IMR-90 (cell line): ENCODE measurements around the gene CEP63. TPM values are rescaled to one million over a fixed set of nuclear protein-coding genes. Genes with fewer than 3 reads are reported as not detected.
A peak's percentile ranks its signal among the peaks of the same experiment; 100 is the strongest.

Source experiments
- ATAC-seq: fragments of 200-7000 bp; cut with Tn5 transposase; 2 replicates; pipeline ENCODE4 v1.9.1; 2020; ENCODE audit warnings: low read depth, mild to moderate bottlenecking, moderate library complexity
- BruUV-seq: library from RNA; stranded (reverse); fragments of 400-500 nt; replicated peaks from 2 replicates; lab custom pipeline; 2021; lab: Mats Ljungman, UMichigan
- CTCF ChIA-PET: fragments of 300-600 bp; formaldehyde crosslinking; extraction: SDS; loops from one replicate; lab custom pipeline; 2021; ENCODE audit warnings: antibody characterized with exemption; lab: Yijun Ruan, JAX
- POLR2A ChIA-PET: fragments of 300-600 bp; sonication (Branson Sonifier 250); formaldehyde crosslinking; loops from one replicate; lab custom pipeline; 2022; ENCODE audit warnings: antibody characterized with exemption; ENCODE audit not compliant: unreplicated experiment; lab: Charles Lee
- DNase-seq: peaks from one replicate; pipeline ENCODE4 v3.0.0; 2013
- H2AFZ ChIP-seq: replicated peaks from 2 replicates; pipeline ENCODE3; 2013; ENCODE audit warnings: low read length, mild to moderate bottlenecking; ENCODE audit not compliant: poor library complexity
- H2AK5ac ChIP-seq: 2 replicates; pipeline ENCODE4 v1.6.1; 2013; ENCODE audit warnings: low read depth, low read length, inconsistent platforms
- H2AK9ac ChIP-seq: replicated peaks from 2 replicates; pipeline ENCODE3; 2013; ENCODE audit warnings: mild to moderate bottlenecking, low read depth, low read length, moderate library complexity; ENCODE audit not compliant: poor library complexity
- H2BK120ac ChIP-seq: 2 replicates; pipeline ENCODE4 v1.6.1; 2013; ENCODE audit warnings: low read depth, low read length, inconsistent platforms
- H2BK15ac ChIP-seq: 3 replicates; pipeline ENCODE4 v1.6.1; 2013; ENCODE audit warnings: low read depth, low read length, inconsistent platforms
- H2BK20ac ChIP-seq: 2 replicates; pipeline ENCODE4 v1.6.1; 2013; ENCODE audit warnings: low read depth, mild to moderate bottlenecking, inconsistent platforms, low read length, moderate library complexity
- H2BK5ac ChIP-seq: 2 replicates; pipeline ENCODE4 v1.6.1; 2013; ENCODE audit warnings: mild to moderate bottlenecking, low read depth, low read length, inconsistent platforms; ENCODE audit not compliant: poor library complexity, severe bottlenecking
- H3K14ac ChIP-seq: replicated peaks from 2 replicates; pipeline ENCODE4 v1.6.1; 2013; ENCODE audit warnings: low read depth, low read length, inconsistent platforms
- H3K18ac ChIP-seq: 2 replicates; pipeline ENCODE4 v1.6.1; 2013; ENCODE audit warnings: low read depth, low read length, control low read depth
- H3K23ac ChIP-seq: 2 replicates; pipeline ENCODE4 v1.6.1; 2013; ENCODE audit warnings: low read depth, low read length, inconsistent platforms
- H3K27ac ChIP-seq: 2 replicates; pipeline ENCODE4 v1.5.1; 2013; ENCODE audit warnings: mild to moderate bottlenecking, control low read depth, low read length; ENCODE audit not compliant: insufficient read depth
- H3K27me3 ChIP-seq: 2 replicates; pipeline ENCODE4 v1.6.1; 2013; ENCODE audit warnings: low read length; ENCODE audit not compliant: control insufficient read depth, insufficient read depth
- H3K36me3 ChIP-seq: 2 replicates; pipeline ENCODE4 v1.6.1; 2013; ENCODE audit warnings: low read length, mixed read lengths; ENCODE audit not compliant: control insufficient read depth, insufficient read depth
- H3K4ac ChIP-seq: 2 replicates; pipeline ENCODE4 v1.6.1; 2013; ENCODE audit warnings: low read depth, low read length, inconsistent platforms
- H3K4me1 ChIP-seq: 2 replicates; pipeline ENCODE4 v1.6.1; 2013; ENCODE audit warnings: low read length, mixed read lengths; ENCODE audit not compliant: control insufficient read depth, insufficient read depth
- H3K4me2 ChIP-seq: 2 replicates; pipeline ENCODE4 v1.6.1; 2013; ENCODE audit warnings: low read depth, mild to moderate bottlenecking, control low read depth, low read length, moderate library complexity
- H3K4me3 ChIP-seq: 2 replicates; pipeline ENCODE4 v1.5.1; 2013; ENCODE audit warnings: low read depth, mild to moderate bottlenecking, control low read depth, low read length, moderate library complexity; ENCODE audit not compliant: insufficient read depth
- H3K56ac ChIP-seq: 2 replicates; pipeline ENCODE4 v1.6.1; 2013; ENCODE audit warnings: low read length, inconsistent platforms; ENCODE audit not compliant: insufficient read depth; ENCODE audit errors: extremely low read depth
- H3K79me1 ChIP-seq, 2 experiments: 2 replicates each; pipeline ENCODE4 v1.6.1; 2013; ENCODE audit warnings: low read length in 2 of 2, inconsistent platforms in 1 of 2, low read depth in 1 of 2
- H3K9ac ChIP-seq: 2 replicates; pipeline ENCODE4 v1.6.1; 2013; ENCODE audit warnings: low read depth, low read length, control low read depth
- H3K9me1 ChIP-seq: 2 replicates; pipeline ENCODE4 v1.6.1; 2013; ENCODE audit warnings: low read length, inconsistent platforms; ENCODE audit not compliant: insufficient read depth
- H3K9me3 ChIP-seq: 2 replicates; pipeline ENCODE4 v1.6.1; 2013; ENCODE audit warnings: low read length; ENCODE audit not compliant: control insufficient read depth, insufficient read depth
- H4K20me1 ChIP-seq: 2 replicates; pipeline ENCODE4 v1.6.1; 2013; ENCODE audit warnings: low read length, inconsistent platforms; ENCODE audit not compliant: insufficient read depth
- H4K5ac ChIP-seq: 2 replicates; pipeline ENCODE4 v1.6.1; 2013; ENCODE audit warnings: mild to moderate bottlenecking, low read depth, low read length, control low read depth
- H4K8ac ChIP-seq, 2 experiments: 2 replicates each; pipeline ENCODE4 v1.6.1; 2013; ENCODE audit warnings: low read depth in 2 of 2, low read length in 2 of 2, control low read depth in 1 of 2, inconsistent platforms in 1 of 2
- H4K91ac ChIP-seq: 2 replicates; pipeline ENCODE4 v1.6.1; 2013; ENCODE audit warnings: low read depth, low read length, inconsistent platforms; ENCODE audit not compliant: insufficient read depth
- BHLHE40 ChIP-seq: fragments of 150-350 bp; IDR thresholded peaks from 2 replicates; pipeline ENCODE4 v1.6.1; 2016; ENCODE audit warnings: mild to moderate bottlenecking, low read depth, low read length
- CHD1 ChIP-seq: IDR thresholded peaks from 2 replicates; pipeline ENCODE4 v1.6.1; 2012; ENCODE audit warnings: low read depth, low read length, improper control_type of control experiment
- MAFK ChIP-seq: IDR thresholded peaks from 2 replicates; pipeline ENCODE4 v1.6.1; 2012; ENCODE audit warnings: low read depth, low read length, improper control_type of control experiment
- MAZ ChIP-seq: IDR thresholded peaks from 2 replicates; pipeline ENCODE4 v1.6.1; 2012; ENCODE audit warnings: low read depth, mild to moderate bottlenecking, low read length, improper control_type of control experiment, moderate library complexity, borderline replicate concordance
- NFE2L2 ChIP-seq: fragments of 150-350 bp; IDR thresholded peaks from 2 replicates; pipeline ENCODE4 v1.6.1; 2016; ENCODE audit warnings: low read depth, mild to moderate bottlenecking, low read length
- POLR2A ChIP-seq: IDR thresholded peaks from 2 replicates; pipeline ENCODE4 v1.6.1; 2012; ENCODE audit warnings: mild to moderate bottlenecking, low read depth, low read length
- RCOR1 ChIP-seq: IDR thresholded peaks from 2 replicates; pipeline ENCODE4 v1.6.1; 2012; ENCODE audit warnings: mild to moderate bottlenecking, low read length, improper control_type of control experiment; ENCODE audit not compliant: insufficient replicate concordance
- RFX5 ChIP-seq: IDR thresholded peaks from 2 replicates; pipeline ENCODE4 v1.8.0; 2012; ENCODE audit warnings: low read depth, mild to moderate bottlenecking, low read length, moderate library complexity
- SMC3 ChIP-seq: fragments of 150-350 bp; IDR thresholded peaks from 2 replicates; pipeline ENCODE4 v1.6.1; 2016; ENCODE audit warnings: low read depth, mild to moderate bottlenecking, antibody characterized with exemption, low read length, moderate library complexity
- USF2 ChIP-seq: fragments of 150-350 bp; IDR thresholded peaks from 2 replicates; pipeline ENCODE4 v1.6.1; 2017; ENCODE audit warnings: mild to moderate bottlenecking, antibody characterized with exemption, low read length, low read depth
- WGBS, 2 experiments: methylation state at CpG; one replicate each; pipeline versions ENCODE4 v1.1.5 to v1.1.7; 2013; ENCODE audit warnings: missing lambda C conversion rate in 2 of 2; ENCODE audit not compliant: insufficient read length in 1 of 2; ENCODE audit errors: extremely low coverage in 2 of 2; 5-methylcytosine and 5-hydroxymethylcytosine counted together
- dilution Hi-C: fragments of 300-500 bp; cut with HindIII; formaldehyde crosslinking; loops from one replicate; pipeline ENCODE4 v1.14.3; 2018; ENCODE audit warnings: low sequenced_read_pairs; ENCODE audit not compliant: unreplicated experiment
- in situ Hi-C: fragments of 300-500 bp; cut with MboI; formaldehyde crosslinking; loops from 3 replicates; pipeline ENCODE4 v1.14.3; 2019; ENCODE audit warnings: low sequenced_read_pairs, inconsistent platforms, mixed read lengths
- intact Hi-C: fragments of 100-400 bp; cut with micrococcal nuclease; formaldehyde crosslinking; loops from 2 replicates; pipeline ENCODE4 v1.10.0; 2022
- polyA plus RNA-seq, 3 experiments: library from polyadenylated mRNA; depleted of rRNA; stranded (reverse); fragments of >200 nt; gene quantifications; 2 replicates each; pipeline ENCODE4 v1.2.3, GENCODE V29; 2012; ENCODE audit warnings: low replicate concordance in 1 of 3
- total RNA-seq: library from RNA; depleted of rRNA; stranded (reverse); fragments of >200 nt; gene quantifications from 2 replicates; pipeline ENCODE4 v1.2.3, GENCODE V29; 2012
- TF ChIP-seq, protein P1 (sequence below): conservative IDR thresholded peaks from 2 replicates; pipeline ENCODE4 v1.5.1; 2012; ENCODE audit warnings: mild to moderate bottlenecking, low read depth, low read length, improper control_type of control experiment
- TF ChIP-seq, protein P2 (sequence below): fragments of 150-350 bp; IDR thresholded peaks from 2 replicates; pipeline ENCODE4 v1.6.1; 2016; ENCODE audit warnings: low read depth, mild to moderate bottlenecking, low read length, moderate library complexity, borderline replicate concordance

Gene CEP63
- total and polyA plus RNA-seq, 2 of the 4 experiments (the other 2 are of a cell fraction), result 6.5 to 9.1 TPM

GRCh38 chr3:134483195-134483900 lies 2.5 kb upstream of the CEP63 start:
- Histone ChIP-seq H2BK15ac (peak overlapping the region; percentile 100), H4K8ac (peak overlapping the region; percentile 64 to 96), H3K9ac (peak overlapping the region; percentile 68), H3K18ac (peak overlapping the region; percentile 84; the same call in 1 of the 2 replicates), H4K91ac (peak overlapping the region; percentile 96), H3K14ac (peak overlapping the region; percentile 94), H3K4me2 (peak overlapping the region; percentile 76; the same call in 1 of the 2 replicates), H3K56ac (peak overlapping the region; percentile 77), H3K79me1 (peaks cover 40 to 70% of the 10 kb centered on the region in 2 experiments), H3K9me3 (no peaks in the 10 kb centered on the region), H3K27ac (peak overlapping the region; percentile 83), H2BK5ac (peak overlapping the region; percentile 99), H3K36me3 (peaks cover 12% of the 10 kb centered on the region), H3K4me3 (no peak overlapping the region), H3K23ac (peak overlapping the region; percentile 98), H2AK5ac (peak overlapping the region; percentile 99), H2AK9ac (peak overlapping the region; percentile 89), H3K9me1 (peaks cover 33% of the 10 kb centered on the region), H4K5ac (peak overlapping the region; percentile 85), H3K4me1 (peaks cover 26% of the 10 kb centered on the region), H4K20me1 (no peaks in the 10 kb centered on the region), H2BK20ac (peak overlapping the region; percentile 98), H3K27me3 (no peaks in the 10 kb centered on the region), H2AFZ (peak overlapping the region; percentile 64), H2BK120ac (peak overlapping the region; percentile 98), H3K4ac (peak overlapping the region; percentile 97)
- intact Hi-C loops (loop anchor here (10.0 kb wide), 1 partner anchor 549 kb away; no protein-coding TSS in a partner anchor), in situ Hi-C loops (loop anchor here (5.0 to 25.0 kb wide), 4 partner anchors 176 to 671 kb away; partner anchors contain the start of gene SRPRB), dilution Hi-C loops (no loop called here)
- 50% methylated on average over 5 of the region's 7 CpGs; no CpG with 5 or more reads in 1 of the 2 experiments for WGBS, 2 experiments
- BruUV-seq, result no TSS peak
- DNase-seq (peak; percentile 91), ATAC-seq (peak; percentile 7; the same call in 1 of the 2 replicates)
- TF ChIP-seq POLR2A (peak; percentile 68), BHLHE40 (0 out of 2 replicates have a peak, but pooled peaks have one; percentile 4), USF2 (no peak), RCOR1 (no peak), CHD1 (peak; percentile 65; the same call in 1 of the 2 replicates), MAZ (no peak), SMC3 (no peak), MAFK (0 out of 2 replicates have a peak, but pooled peaks have one; percentile 4), NFE2L2 (no peak), RFX5 (no peak)
- TF ChIP-seq, protein P1, sequence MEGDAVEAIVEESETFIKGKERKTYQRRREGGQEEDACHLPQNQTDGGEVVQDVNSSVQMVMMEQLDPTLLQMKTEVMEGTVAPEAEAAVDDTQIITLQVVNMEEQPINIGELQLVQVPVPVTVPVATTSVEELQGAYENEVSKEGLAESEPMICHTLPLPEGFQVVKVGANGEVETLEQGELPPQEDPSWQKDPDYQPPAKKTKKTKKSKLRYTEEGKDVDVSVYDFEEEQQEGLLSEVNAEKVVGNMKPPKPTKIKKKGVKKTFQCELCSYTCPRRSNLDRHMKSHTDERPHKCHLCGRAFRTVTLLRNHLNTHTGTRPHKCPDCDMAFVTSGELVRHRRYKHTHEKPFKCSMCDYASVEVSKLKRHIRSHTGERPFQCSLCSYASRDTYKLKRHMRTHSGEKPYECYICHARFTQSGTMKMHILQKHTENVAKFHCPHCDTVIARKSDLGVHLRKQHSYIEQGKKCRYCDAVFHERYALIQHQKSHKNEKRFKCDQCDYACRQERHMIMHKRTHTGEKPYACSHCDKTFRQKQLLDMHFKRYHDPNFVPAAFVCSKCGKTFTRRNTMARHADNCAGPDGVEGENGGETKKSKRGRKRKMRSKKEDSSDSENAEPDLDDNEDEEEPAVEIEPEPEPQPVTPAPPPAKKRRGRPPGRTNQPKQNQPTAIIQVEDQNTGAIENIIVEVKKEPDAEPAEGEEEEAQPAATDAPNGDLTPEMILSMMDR, result no peak
- TF ChIP-seq, protein P2, sequence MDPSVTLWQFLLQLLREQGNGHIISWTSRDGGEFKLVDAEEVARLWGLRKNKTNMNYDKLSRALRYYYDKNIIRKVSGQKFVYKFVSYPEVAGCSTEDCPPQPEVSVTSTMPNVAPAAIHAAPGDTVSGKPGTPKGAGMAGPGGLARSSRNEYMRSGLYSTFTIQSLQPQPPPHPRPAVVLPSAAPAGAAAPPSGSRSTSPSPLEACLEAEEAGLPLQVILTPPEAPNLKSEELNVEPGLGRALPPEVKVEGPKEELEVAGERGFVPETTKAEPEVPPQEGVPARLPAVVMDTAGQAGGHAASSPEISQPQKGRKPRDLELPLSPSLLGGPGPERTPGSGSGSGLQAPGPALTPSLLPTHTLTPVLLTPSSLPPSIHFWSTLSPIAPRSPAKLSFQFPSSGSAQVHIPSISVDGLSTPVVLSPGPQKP, result no peak
- POLR2A ChIA-PET, result interaction anchor here (0.9 to 1.6 kb wide), 2 partner anchors 112 to 133 kb away, joined by 4 to 6 read pairs; no protein-coding TSS in a partner anchor
- CTCF ChIA-PET, result interaction anchor here (0.7 to 2.0 kb wide), 2 partner anchors 10 to 44 kb away, joined by 3 to 7 read pairs; no protein-coding TSS in a partner anchor
